Neural progenitor cell (in vitro differentiated cells): Measurements from ENCODE around the gene DNAJC1.
"Not testable (repeated sequence)": the region's sequence is repeated elsewhere in the genome, so short reads cannot be mapped to it uniquely, and the experiment has no call there.

Experiments used
- CTCF ChIP-seq: fragments of 200-600 bp; sonication (generic); IDR thresholded peaks from 2 replicates; pipeline ENCODE4 v1.5.1; 2017; ENCODE audit warnings: antibody characterized with exemption, mild to moderate bottlenecking
- EZH2 ChIP-seq: fragments of 200-600 bp; sonication (generic); IDR thresholded peaks from 2 replicates; pipeline ENCODE4 v1.6.1; 2017; ENCODE audit warnings: antibody characterized with exemption, mild to moderate bottlenecking, moderate library complexity

- TF ChIP-seq EZH2, CTCF: not testable (repeated sequence)
These were observed 162.3 kb downstream of the DNAJC1 start for GRCh38 chr10:21841273-21841672.
